MCF 10A (cell line): ENCODE data around the gene CHN1. TPM values are rescaled to one million over a fixed set of nuclear protein-coding genes. Genes with fewer than 3 reads are reported as not detected.

Source experiments
- BruUV-seq: library from RNA; stranded (reverse); fragments of 400-500 nt; replicated peaks from 2 replicates; lab custom pipeline; 2021; lab: Mats Ljungman, UMichigan
- CTCF ChIA-PET: fragments of 300-600 bp; sonication (Branson Sonifier 250); formaldehyde crosslinking; extraction: SDS; loops from one replicate; lab custom pipeline; 2021; ENCODE audit warnings: antibody characterized with exemption, inconsistent platforms; lab: Yijun Ruan, JAX
- POLR2A ChIA-PET: fragments of 300-600, 350-650 bp; sonication (Branson Sonifier 250); formaldehyde crosslinking; extraction: SDS; loops from one replicate; lab custom pipeline; 2020; ENCODE audit warnings: antibody characterized with exemption, inconsistent platforms; lab: Yijun Ruan, JAX
- DNase-seq: peaks from one replicate; pipeline ENCODE4 v3.0.0-alpha.2; 2018; ENCODE audit not compliant: unreplicated experiment
- H3K27ac Mint-ChIP-seq: one replicate; pipeline ENCODE4 v1.8.0; 2022; ENCODE audit warnings: mild to moderate bottlenecking, low read depth, mixed read lengths; ENCODE audit not compliant: unreplicated experiment
- H3K27me3 Mint-ChIP-seq: one replicate; pipeline ENCODE4 v1.8.0; 2022; ENCODE audit warnings: mixed read lengths; ENCODE audit not compliant: insufficient read depth, unreplicated experiment
- H3K36me3 Mint-ChIP-seq: one replicate; pipeline ENCODE4 v1.8.0; 2022; ENCODE audit warnings: mild to moderate bottlenecking, moderate library complexity, mixed read lengths; ENCODE audit not compliant: insufficient read depth, unreplicated experiment
- H3K4me1 Mint-ChIP-seq: one replicate; pipeline ENCODE4 v1.8.0; 2022; ENCODE audit warnings: mixed read lengths; ENCODE audit not compliant: insufficient read depth, unreplicated experiment
- H3K4me3 Mint-ChIP-seq: one replicate; pipeline ENCODE4 v1.8.0; 2022; ENCODE audit warnings: mild to moderate bottlenecking, moderate library complexity, mixed read lengths; ENCODE audit not compliant: unreplicated experiment
- H3K9me3 Mint-ChIP-seq: one replicate; pipeline ENCODE4 v1.8.0; 2022; ENCODE audit warnings: mixed read lengths; ENCODE audit not compliant: unreplicated experiment
- CTCF ChIP-seq: fragments of 200-600 bp; IDR thresholded peaks from one replicate; pipeline ENCODE4 v1.8.0; 2022; ENCODE audit warnings: antibody characterized with exemption, mild to moderate bottlenecking; ENCODE audit not compliant: unreplicated experiment
- intact Hi-C: fragments of 100-400 bp; cut with micrococcal nuclease; formaldehyde crosslinking; loops from 2 replicates; pipeline ENCODE4 v1.14.1; 2022
- total RNA-seq: library from RNA; stranded (reverse); gene quantifications from 2 replicates; pipeline ENCODE4 v1.2.3, GENCODE V29; 2022

Gene CHN1
- total RNA-seq, 1 experiment from 2014 or later: 6.0 TPM

GRCh38 chr2:175036582-175037018 is 31.4 kb upstream of the CHN1 start:
- Mint-ChIP-seq H3K9me3 (no peaks in the 10 kb centered on the region), H3K27me3 (no peaks in the 10 kb centered on the region), H3K36me3 (no peaks in the 10 kb centered on the region), H3K4me3 (no peak overlapping the region), H3K27ac (no peak overlapping the region), H3K4me1 (no peaks in the 10 kb centered on the region)
- peak; percentile 45 for DNase-seq
- no TSS peak for BruUV-seq
- CTCF ChIA-PET: interaction anchor here (0.7 to 1.3 kb wide), 5 partner anchors 9 to 56 kb away, joined by 3 read pairs; no protein-coding TSS in a partner anchor
- intact Hi-C loops: loop anchor here (1.0 to 5.0 kb wide), 2 partner anchors 146 to 246 kb away; partner anchors contain the start of gene ATP5MC3
- POLR2A ChIA-PET: interaction anchor here (0.6 to 0.7 kb wide), 2 partner anchors 21 to 997 kb away, joined by 3 read pairs; no protein-coding TSS in a partner anchor
- peak; percentile 51 for TF ChIP-seq CTCF

- Mint-ChIP-seq H3K4me3 (no peak overlapping the region), H3K4me1 (no peaks in the 10 kb centered on the region), H3K27me3 (no peaks in the 10 kb centered on the region), H3K9me3 (no peaks in the 10 kb centered on the region), H3K36me3 (no peaks in the 10 kb centered on the region), H3K27ac (no peak overlapping the region)
- no TSS peak for BruUV-seq
- DNase-seq: no peak
- ChIA-PET POLR2A (no interaction called here), CTCF (interaction anchor here (0.8 to 1.3 kb wide), 4 partner anchors 10 to 1066 kb away, joined by 3 to 5 read pairs (median 4); no protein-coding TSS in a partner anchor)
- TF ChIP-seq CTCF: no peak
- intact Hi-C loops: loop anchor here (1.0 to 5.0 kb wide), 2 partner anchors 146 to 246 kb away; partner anchors contain the start of gene ATP5MC3
Measured at GRCh38 chr2:175035806-175036205, 30.6 kb upstream of the CHN1 start.

GRCh38 chr2:175034716-175035115 is 29.5 kb upstream of the CHN1 start:
- BruUV-seq: no TSS peak
- TF ChIP-seq CTCF: no peak
- no peak overlapping the region for H3K27ac Mint-ChIP-seq
- H3K9me3 Mint-ChIP-seq: no peaks in the 10 kb centered on the region
- DNase-seq: no peak
- ChIA-PET POLR2A (no interaction called here), CTCF (interaction anchor here (0.5 kb wide), 1 partner anchor 22 kb away, joined by 4 read pairs; no protein-coding TSS in a partner anchor)
- no peaks in the 10 kb centered on the region for H3K4me1 Mint-ChIP-seq
- intact Hi-C loops: loop anchor here (5.0 kb wide), 2 partner anchors 148 to 1063 kb away; partner anchors contain the start of genes ATP5MC3 and HOXD12
- no peaks in the 10 kb centered on the region for H3K27me3 Mint-ChIP-seq
- H3K4me3 Mint-ChIP-seq: no peak overlapping the region
- no peaks in the 10 kb centered on the region for H3K36me3 Mint-ChIP-seq

- POLR2A ChIA-PET: interaction anchor here (1.1 kb wide), 1 partner anchor 14 kb away, joined by 3 read pairs; no protein-coding TSS in a partner anchor
- CTCF ChIA-PET: interaction anchor here (0.6 to 2.8 kb wide), 16 partner anchors 10 to 1073 kb away, joined by 3 to 12 read pairs (median 3); partner anchors contain the start of gene CHN1
- BruUV-seq: no TSS peak
- intact Hi-C loops: loop anchor here (1.0 to 5.0 kb wide), 2 partner anchors 252 to 1067 kb away; partner anchors contain the start of gene HOXD12
- DNase-seq: peak; percentile 49
- Mint-ChIP-seq H3K4me3 (no peak overlapping the region), H3K4me1 (no peaks in the 10 kb centered on the region), H3K27ac (no peak overlapping the region), H3K9me3 (no peaks in the 10 kb centered on the region), H3K36me3 (no peaks in the 10 kb centered on the region), H3K27me3 (no peaks in the 10 kb centered on the region)
- TF ChIP-seq CTCF: peak; percentile 28
Measured at GRCh38 chr2:175030380-175031271, 25.4 kb upstream of the CHN1 start.
